HepG2 (cell line): ENCODE data around the gene COG5. TPM values are rescaled to one million over a fixed set of nuclear protein-coding genes. Genes with fewer than 3 reads are reported as not detected.

Experiments used
- ATM ChIP-seq: fragments of 450-650 bp; IDR thresholded peaks from 2 replicates; pipeline ENCODE4 v1.7.1; 2017; ENCODE audit warnings: mild to moderate bottlenecking, borderline replicate concordance
- BRCA1 ChIP-seq: sonication (generic); formaldehyde crosslinking; IDR thresholded peaks from 2 replicates; pipeline ENCODE4 v1.4.0; 2020; ENCODE audit warnings: missing genetic modification reagents
- CHCHD3 ChIP-seq: sonication (generic); formaldehyde crosslinking; IDR thresholded peaks from 2 replicates; pipeline ENCODE4 v1.8.0; 2022; ENCODE audit warnings: mild to moderate bottlenecking, missing genetic modification reagents, moderate library complexity
- CHD2 ChIP-seq: IDR thresholded peaks from 2 replicates; pipeline ENCODE4 v1.6.1; 2011; ENCODE audit warnings: low read depth, low read length, improper control_type of control experiment
- GABPB1 ChIP-seq: IDR thresholded peaks from 2 replicates; pipeline ENCODE4 v1.6.1; 2016; ENCODE audit warnings: mild to moderate bottlenecking, missing genetic modification reagents, moderate library complexity, missing compliant biosample characterization
- HMG20A ChIP-seq: IDR thresholded peaks from 2 replicates; pipeline ENCODE4 v1.6.1; 2016; ENCODE audit warnings: borderline replicate concordance
- HOXA5 ChIP-seq: sonication (generic); formaldehyde crosslinking; IDR thresholded peaks from 2 replicates; pipeline ENCODE4 v1.4.0; 2020; ENCODE audit warnings: missing genetic modification reagents
- HOXA7 ChIP-seq: sonication (generic); formaldehyde crosslinking; IDR thresholded peaks from 2 replicates; pipeline ENCODE4 v1.8.1; 2022; ENCODE audit warnings: mild to moderate bottlenecking, missing genetic modification reagents, moderate library complexity
- MIER3 ChIP-seq: IDR thresholded peaks from 2 replicates; pipeline ENCODE4 v1.6.1; 2016; ENCODE audit warnings: missing compliant biosample characterization, borderline replicate concordance
- NFATC3 ChIP-seq: sonication (generic); formaldehyde crosslinking; IDR thresholded peaks from 2 replicates; pipeline ENCODE4 v1.5.1; 2020; ENCODE audit warnings: mild to moderate bottlenecking, missing genetic modification reagents
- RBFOX2 ChIP-seq: fragments of 200-400 bp; formaldehyde crosslinking; IDR thresholded peaks from 2 replicates; pipeline ENCODE4 v1.6.1; 2017; ENCODE audit warnings: low read depth, mild to moderate bottlenecking, low read length
- SP5 ChIP-seq: IDR thresholded peaks from 2 replicates; pipeline ENCODE4 v1.6.1; 2016; ENCODE audit warnings: low read depth, borderline replicate concordance
- SPEN ChIP-seq: sonication (generic); formaldehyde crosslinking; IDR thresholded peaks from 2 replicates; pipeline ENCODE4 v1.5.1; 2020; ENCODE audit warnings: low read depth, mild to moderate bottlenecking, missing genetic modification reagents
- SRSF1 ChIP-seq: fragments of 200-400 bp; formaldehyde crosslinking; optimal IDR thresholded peaks from 2 replicates; pipeline ENCODE3; 2017; ENCODE audit warnings: mild to moderate bottlenecking, low read depth, low read length, moderate library complexity
- ZBTB37 ChIP-seq: sonication (generic); formaldehyde crosslinking; IDR thresholded peaks from 2 replicates; pipeline ENCODE4 v1.4.0; 2020; ENCODE audit warnings: mild to moderate bottlenecking, missing genetic modification reagents
- ZBTB7A ChIP-seq: sonication (generic); formaldehyde crosslinking; IDR thresholded peaks from 2 replicates; pipeline ENCODE4 v1.8.0; 2022; ENCODE audit warnings: mild to moderate bottlenecking, missing genetic modification reagents
- ZNF451 ChIP-seq: sonication (generic); formaldehyde crosslinking; IDR thresholded peaks from 2 replicates; pipeline ENCODE4 v1.5.0; 2020; ENCODE audit warnings: mild to moderate bottlenecking, missing genetic modification reagents
- polyA plus RNA-seq, 8 experiments: library from polyadenylated mRNA; depleted of rRNA in 3 of 8; stranded (reverse) in 7 of 8; unstranded in 1 of 8; fragments of >200 nt; fragmentation: Illumina TruSeq in 4 of 8; extraction: Trizol in 4 of 8; gene quantifications; 2 replicates each; pipeline versions ENCODE4 v1.2.1 to v1.2.3, GENCODE V29; 2011 to 2016; ENCODE audit warnings: low read depth in 4 of 8, missing spikeins in 1 of 8, mixed read lengths in 1 of 8; ENCODE audit not compliant: insufficient read depth in 1 of 8
- total RNA-seq, 5 experiments: library from RNA; depleted of rRNA; stranded (reverse); fragments of >200 nt; fragmentation: Illumina TruSeq; extraction: Trizol; gene quantifications; 2 replicates each; pipeline ENCODE4 v1.2.3, GENCODE V29; 2016; ENCODE audit warnings: low read depth in 1 of 5
- TF ChIP-seq, protein P1 (sequence below), 2 experiments: fragments of 450-650 bp in 1 of 2; sonication (generic) in 1 of 2; formaldehyde crosslinking in 1 of 2; IDR thresholded peaks; 2 replicates each; pipeline versions ENCODE4 v1.6.1 to v1.8.0; 2016 to 2022; ENCODE audit warnings: antibody characterized with exemption in 1 of 2, mild to moderate bottlenecking in 1 of 2, missing genetic modification reagents in 1 of 2
- TF ChIP-seq, protein P2 (sequence below): sonication (generic); formaldehyde crosslinking; IDR thresholded peaks from 2 replicates; pipeline ENCODE4 v1.4.0; 2020; ENCODE audit warnings: mild to moderate bottlenecking, missing genetic modification reagents

The COG5 gene
- total and polyA plus RNA-seq, 2 of the 13 experiments (the other 11 are each of a cell fraction or from before 2014, with no cell fraction given), result 20.4 to 31.3 TPM

- TF ChIP-seq HOXA7 (no peak), HOXA5 (CRISPR knock-in tag) (no peak), ZNF451 (CRISPR knock-in tag) (no peak), ATM (no peak), GABPB1 (peak; percentile 62), CHD2 (peak; percentile 71; the same call in 1 of the 2 replicates), HMG20A (CRISPR knock-in tag) (no peak), SP5 (0 out of 2 replicates have a peak, but pooled peaks have one; percentile 10), BRCA1 (CRISPR knock-in tag) (no peak), RBFOX2 (no peak), CHCHD3 (CRISPR knock-in tag) (no peak), ZBTB7A (CRISPR knock-in tag) (no peak), SRSF1 (peak; percentile 54), ZBTB37 (CRISPR knock-in tag) (no peak), NFATC3 (no peak), SPEN (CRISPR knock-in tag) (peak; percentile 14; the same call in 1 of the 2 replicates), MIER3 (CRISPR knock-in tag) (no peak)
- TF ChIP-seq, protein P1, sequence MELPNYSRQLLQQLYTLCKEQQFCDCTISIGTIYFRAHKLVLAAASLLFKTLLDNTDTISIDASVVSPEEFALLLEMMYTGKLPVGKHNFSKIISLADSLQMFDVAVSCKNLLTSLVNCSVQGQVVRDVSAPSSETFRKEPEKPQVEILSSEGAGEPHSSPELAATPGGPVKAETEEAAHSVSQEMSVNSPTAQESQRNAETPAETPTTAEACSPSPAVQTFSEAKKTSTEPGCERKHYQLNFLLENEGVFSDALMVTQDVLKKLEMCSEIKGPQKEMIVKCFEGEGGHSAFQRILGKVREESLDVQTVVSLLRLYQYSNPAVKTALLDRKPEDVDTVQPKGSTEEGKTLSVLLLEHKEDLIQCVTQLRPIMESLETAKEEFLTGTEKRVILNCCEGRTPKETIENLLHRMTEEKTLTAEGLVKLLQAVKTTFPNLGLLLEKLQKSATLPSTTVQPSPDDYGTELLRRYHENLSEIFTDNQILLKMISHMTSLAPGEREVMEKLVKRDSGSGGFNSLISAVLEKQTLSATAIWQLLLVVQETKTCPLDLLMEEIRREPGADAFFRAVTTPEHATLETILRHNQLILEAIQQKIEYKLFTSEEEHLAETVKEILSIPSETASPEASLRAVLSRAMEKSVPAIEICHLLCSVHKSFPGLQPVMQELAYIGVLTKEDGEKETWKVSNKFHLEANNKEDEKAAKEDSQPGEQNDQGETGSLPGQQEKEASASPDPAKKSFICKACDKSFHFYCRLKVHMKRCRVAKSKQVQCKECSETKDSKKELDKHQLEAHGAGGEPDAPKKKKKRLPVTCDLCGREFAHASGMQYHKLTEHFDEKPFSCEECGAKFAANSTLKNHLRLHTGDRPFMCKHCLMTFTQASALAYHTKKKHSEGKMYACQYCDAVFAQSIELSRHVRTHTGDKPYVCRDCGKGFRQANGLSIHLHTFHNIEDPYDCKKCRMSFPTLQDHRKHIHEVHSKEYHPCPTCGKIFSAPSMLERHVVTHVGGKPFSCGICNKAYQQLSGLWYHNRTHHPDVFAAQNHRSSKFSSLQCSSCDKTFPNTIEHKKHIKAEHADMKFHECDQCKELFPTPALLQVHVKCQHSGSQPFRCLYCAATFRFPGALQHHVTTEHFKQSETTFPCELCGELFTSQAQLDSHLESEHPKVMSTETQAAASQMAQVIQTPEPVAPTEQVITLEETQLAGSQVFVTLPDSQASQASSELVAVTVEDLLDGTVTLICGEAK (IDR thresholded peaks at IDR 0.05), result no peak
- TF ChIP-seq, protein P1 (CRISPR knock-in tag; IDR thresholded peaks at IDR 0.05), result no peak
- TF ChIP-seq, protein P2, sequence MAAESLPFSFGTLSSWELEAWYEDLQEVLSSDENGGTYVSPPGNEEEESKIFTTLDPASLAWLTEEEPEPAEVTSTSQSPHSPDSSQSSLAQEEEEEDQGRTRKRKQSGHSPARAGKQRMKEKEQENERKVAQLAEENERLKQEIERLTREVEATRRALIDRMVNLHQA (CRISPR knock-in tag), result no peak
Measured at GRCh38 chr7:107168233-107169119, 395.2 kb downstream of the COG5 start, which contains the start of gene HBP1 (continued).
